Activated naive CD8-positive, alpha-beta T cell treated with anti-CD3 and anti-CD28 coated beads, Interleukin-2, amount 50 U/mL, for 24 hours (primary cell): ENCODE results near the gene MRPL10.

Source experiments
- ATAC-seq: fragments of 150-1000 bp; cut with Tn5 transposase; one replicate; pipeline ENCODE4 v1.10.0; 2021
- DNase-seq: peaks from one replicate; pipeline ENCODE4 v3.0.0; 2021
- H3K27ac Mint-ChIP-seq: one replicate; pipeline ENCODE4 v1.8.0; 2021; ENCODE audit warnings: mild to moderate bottlenecking, mixed read lengths
- H3K27me3 Mint-ChIP-seq: one replicate; pipeline ENCODE4 v1.8.0; 2021; ENCODE audit warnings: mixed read lengths
- H3K36me3 Mint-ChIP-seq: one replicate; pipeline ENCODE4 v1.8.0; 2021; ENCODE audit warnings: low read depth, mixed read lengths
- H3K4me1 Mint-ChIP-seq: one replicate; pipeline ENCODE4 v1.8.0; 2021; ENCODE audit warnings: mixed read lengths
- H3K4me3 Mint-ChIP-seq: one replicate; pipeline ENCODE4 v1.8.0; 2021; ENCODE audit warnings: mild to moderate bottlenecking, moderate library complexity, mixed read lengths
- H3K9me3 Mint-ChIP-seq: one replicate; pipeline ENCODE4 v1.8.0; 2021; ENCODE audit warnings: mixed read lengths

Gene MRPL10

GRCh38 chr17:47831003-47831933, at the start of gene MRPL10, which contains the start of gene LRRC46:
MRPL10 (minus strand) TSS chr17:47831541; CDS start chr17:47831511, 30 bp downstream.
LRRC46 (plus strand) TSS chr17:47831670; CDS start chr17:47831990, 320 bp downstream.
- Mint-ChIP-seq H3K9me3 (no peaks in the 10 kb centered on the region), H3K36me3 (peaks cover 23% of the 10 kb centered on the region), H3K27ac (peak within 1 kb of the TSS; percentile 82), H3K27me3 (peaks cover 2% of the 10 kb centered on the region), H3K4me3 (peak within 1 kb of the TSS; percentile 92), H3K4me1 (peaks cover 46% of the 10 kb centered on the region)
- ATAC-seq (peak; percentile 86), DNase-seq (peak; percentile 95)

GRCh38 chr17:47879776-47880454, 48.6 kb upstream of the MRPL10 start:
- H3K36me3 Mint-ChIP-seq, result no peaks in the 10 kb centered on the region
- H3K4me1 Mint-ChIP-seq, result peaks cover 19% of the 10 kb centered on the region
- ATAC-seq, result no peak
- no peak overlapping the region for H3K27ac Mint-ChIP-seq
- H3K27me3 Mint-ChIP-seq, result peaks cover 13% of the 10 kb centered on the region
- no peak for DNase-seq
- H3K9me3 Mint-ChIP-seq, result no peaks in the 10 kb centered on the region
- no peak overlapping the region for H3K4me3 Mint-ChIP-seq

GRCh38 chr17:47879028-47879585, 47.8 kb upstream of the MRPL10 start:
- no peaks in the 10 kb centered on the region for H3K9me3 Mint-ChIP-seq
- H3K27me3 Mint-ChIP-seq, result peaks cover 16% of the 10 kb centered on the region
- ATAC-seq (peak; percentile 92), DNase-seq (no peak)
- H3K4me3 Mint-ChIP-seq, result no peak overlapping the region
- H3K27ac Mint-ChIP-seq, result no peak overlapping the region
- H3K4me1 Mint-ChIP-seq, result peaks cover 14% of the 10 kb centered on the region
- H3K36me3 Mint-ChIP-seq, result no peaks in the 10 kb centered on the region

GRCh38 chr17:47878203-47879027, 47.1 kb upstream of the MRPL10 start:
- Mint-ChIP-seq H3K36me3 (no peaks in the 10 kb centered on the region), H3K27me3 (peaks cover 22% of the 10 kb centered on the region)
- ATAC-seq, result peak; percentile 6

GRCh38 chr17:47877368-47878034, 46.2 kb upstream of the MRPL10 start:
- no peaks in the 10 kb centered on the region for H3K36me3 Mint-ChIP-seq
- no peak overlapping the region for H3K27ac Mint-ChIP-seq
- DNase-seq, result no peak
- peaks cover 6% of the 10 kb centered on the region for H3K4me1 Mint-ChIP-seq
- H3K9me3 Mint-ChIP-seq, result no peaks in the 10 kb centered on the region
- no peak for ATAC-seq
- no peak overlapping the region for H3K4me3 Mint-ChIP-seq
- peaks cover 28% of the 10 kb centered on the region for H3K27me3 Mint-ChIP-seq

More at GRCh38 chr17:47878203-47879027, 47.1 kb upstream of the MRPL10 start:
- H3K9me3 Mint-ChIP-seq, result no peaks in the 10 kb centered on the region
- DNase-seq, result no peak
- H3K27ac Mint-ChIP-seq, result no peak overlapping the region
- peaks cover 9% of the 10 kb centered on the region for H3K4me1 Mint-ChIP-seq
- H3K4me3 Mint-ChIP-seq, result no peak overlapping the region

- peaks cover 6% of the 10 kb centered on the region for H3K4me1 Mint-ChIP-seq
- H3K4me3 Mint-ChIP-seq, result no peak overlapping the region
- no peaks in the 10 kb centered on the region for H3K36me3 Mint-ChIP-seq
- no peak for DNase-seq
- H3K27me3 Mint-ChIP-seq, result peaks cover 48% of the 10 kb centered on the region
- no peak for ATAC-seq
- H3K27ac Mint-ChIP-seq, result no peak overlapping the region
- H3K9me3 Mint-ChIP-seq, result no peaks in the 10 kb centered on the region
Measured at GRCh38 chr17:47875011-47875985, 44.0 kb upstream of the MRPL10 start.

- Mint-ChIP-seq H3K27me3 (peaks cover 54% of the 10 kb centered on the region), H3K4me1 (no peaks in the 10 kb centered on the region), H3K36me3 (no peaks in the 10 kb centered on the region), H3K4me3 (no peak overlapping the region), H3K9me3 (no peaks in the 10 kb centered on the region), H3K27ac (no peak overlapping the region)
- DNase-seq (no peak), ATAC-seq (no peak)
Measured at GRCh38 chr17:47873200-47874090, 42.1 kb upstream of the MRPL10 start.

GRCh38 chr17:47872651-47873161, 41.4 kb upstream of the MRPL10 start:
- Mint-ChIP-seq H3K27me3 (peaks cover 55% of the 10 kb centered on the region), H3K36me3 (no peaks in the 10 kb centered on the region), H3K9me3 (no peaks in the 10 kb centered on the region), H3K4me1 (no peaks in the 10 kb centered on the region), H3K4me3 (no peak overlapping the region), H3K27ac (no peak overlapping the region)
- ATAC-seq (no peak), DNase-seq (no peak)

- H3K36me3 Mint-ChIP-seq, result no peaks in the 10 kb centered on the region
- no peak for DNase-seq
- no peaks in the 10 kb centered on the region for H3K9me3 Mint-ChIP-seq
- peaks cover 58% of the 10 kb centered on the region for H3K27me3 Mint-ChIP-seq
- H3K4me3 Mint-ChIP-seq, result no peak overlapping the region
- ATAC-seq, result no peak
- no peaks in the 10 kb centered on the region for H3K4me1 Mint-ChIP-seq
- H3K27ac Mint-ChIP-seq, result no peak overlapping the region
Measured at GRCh38 chr17:47872019-47872650, 40.8 kb upstream of the MRPL10 start.

- no peaks in the 10 kb centered on the region for H3K9me3 Mint-ChIP-seq
- DNase-seq, result no peak
- H3K27me3 Mint-ChIP-seq, result peaks cover 58% of the 10 kb centered on the region
Measured at GRCh38 chr17:47871048-47871447, 39.7 kb upstream of the MRPL10 start.

GRCh38 chr17:47870056-47870455, 38.7 kb upstream of the MRPL10 start:
- Mint-ChIP-seq H3K4me1 (peaks cover 3% of the 10 kb centered on the region), H3K4me3 (no peak overlapping the region), H3K27ac (no peak overlapping the region), H3K36me3 (no peaks in the 10 kb centered on the region), H3K9me3 (no peaks in the 10 kb centered on the region), H3K27me3 (peaks cover 55% of the 10 kb centered on the region)
- DNase-seq, result no peak
- ATAC-seq, result no peak

More at GRCh38 chr17:47871048-47871447, 39.7 kb upstream of the MRPL10 start:
- no peaks in the 10 kb centered on the region for H3K36me3 Mint-ChIP-seq
- no peak overlapping the region for H3K4me3 Mint-ChIP-seq
- ATAC-seq, result no peak
- H3K4me1 Mint-ChIP-seq, result no peaks in the 10 kb centered on the region
- no peak overlapping the region for H3K27ac Mint-ChIP-seq
